Hepatocyte (in vitro differentiated cells): ENCODE data around the gene CD40. TPM values are rescaled to one million over a fixed set of nuclear protein-coding genes. Genes with fewer than 3 reads are reported as not detected.
"Not testable (repeated sequence)": the region's sequence is repeated elsewhere in the genome, so short reads cannot be mapped to it uniquely, and the experiment has no call there.

ENCODE experiments used
- DNase-seq: peaks from one replicate; pipeline ENCODE4 v3.0.0-alpha.2; 2016; ENCODE audit warnings: low spot score
- H2AFZ ChIP-seq: fragments of 200-600 bp; sonication (generic); 2 replicates; pipeline ENCODE4 v1.6.0; 2016; ENCODE audit warnings: antibody characterized with exemption, mild to moderate bottlenecking
- H3K27ac ChIP-seq: fragments of 200-600 bp; sonication (generic); 2 replicates; pipeline ENCODE4 v1.5.1; 2016; ENCODE audit warnings: mild to moderate bottlenecking
- H3K27me3 ChIP-seq: fragments of 200-600 bp; sonication (generic); 2 replicates; pipeline ENCODE4 v1.6.1; 2016
- H3K36me3 ChIP-seq: fragments of 200-600 bp; sonication (generic); replicated peaks from 2 replicates; pipeline ENCODE4 v1.5.1; 2016; ENCODE audit warnings: low read depth; ENCODE audit not compliant: insufficient read depth
- H3K4me1 ChIP-seq: fragments of 200-600 bp; sonication (generic); 2 replicates; pipeline ENCODE4 v1.5.1; 2016; ENCODE audit warnings: mild to moderate bottlenecking, moderate library complexity; ENCODE audit not compliant: insufficient read depth
- H3K4me2 ChIP-seq: fragments of 200-600 bp; sonication (generic); 2 replicates; pipeline ENCODE4 v1.6.0; 2016
- H3K4me3 ChIP-seq: fragments of 200-600 bp; sonication (generic); 2 replicates; pipeline ENCODE4 v1.5.1; 2016; ENCODE audit warnings: mild to moderate bottlenecking
- H3K79me2 ChIP-seq: fragments of 200-600 bp; sonication (generic); 2 replicates; pipeline ENCODE4 v1.6.0; 2017; ENCODE audit warnings: mild to moderate bottlenecking
- H3K9me2 ChIP-seq: fragments of 200-600 bp; sonication (generic); replicated peaks from 2 replicates; pipeline ENCODE4 v1.6.0; 2017; ENCODE audit warnings: mild to moderate bottlenecking; ENCODE audit not compliant: insufficient read depth
- H3K9me3 ChIP-seq: fragments of 200-600 bp; sonication (generic); 2 replicates; pipeline ENCODE4 v1.5.1; 2016; ENCODE audit warnings: low read depth, mild to moderate bottlenecking
- H4K20me1 ChIP-seq: fragments of 200-600 bp; sonication (generic); 2 replicates; pipeline ENCODE4 v1.6.0; 2016; ENCODE audit warnings: mild to moderate bottlenecking; ENCODE audit not compliant: insufficient read depth, poor library complexity, severe bottlenecking
- EZH2 ChIP-seq: fragments of 200-600 bp; sonication (generic); IDR thresholded peaks from 2 replicates; pipeline ENCODE4 v1.6.1; 2016; ENCODE audit warnings: antibody characterized with exemption, mild to moderate bottlenecking, borderline replicate concordance
- EZH2phosphoT487 ChIP-seq: fragments of 200-600 bp; sonication (generic); IDR thresholded peaks from one replicate; pipeline ENCODE4 v1.6.1; 2018; ENCODE audit warnings: antibody characterized with exemption, mild to moderate bottlenecking, low read depth, moderate library complexity; ENCODE audit not compliant: unreplicated experiment, severe bottlenecking
- WGBS: methylation state at CpG from one replicate; pipeline ENCODE4 v1.1.6; 2016; ENCODE audit warnings: low lambda C conversion rate; ENCODE audit errors: missing lambda C conversion rate; 5-methylcytosine and 5-hydroxymethylcytosine counted together
- polyA plus RNA-seq: library from polyadenylated mRNA; unstranded; fragments of >200 nt; fragmentation: Nextera tagmentation; extraction: Ambion mirVana; gene quantifications from 2 replicates; pipeline ENCODE4 v1.2.1, GENCODE V29; 2016
- total RNA-seq: library from RNA; depleted of rRNA; stranded (reverse); fragments of >200 nt; gene quantifications from 2 replicates; pipeline ENCODE4 v1.2.3, GENCODE V29; 2014
- TF ChIP-seq, protein P1 (sequence below): fragments of 200-600 bp; sonication (generic); IDR thresholded peaks from 2 replicates; pipeline ENCODE4 v1.5.1; 2016; ENCODE audit warnings: antibody characterized with exemption, mild to moderate bottlenecking; ENCODE audit not compliant: poor library complexity

The CD40 gene
- total and polyA plus RNA-seq, 2 experiments from 2014 or later: 3.2 to 8.0 TPM

DNA sequence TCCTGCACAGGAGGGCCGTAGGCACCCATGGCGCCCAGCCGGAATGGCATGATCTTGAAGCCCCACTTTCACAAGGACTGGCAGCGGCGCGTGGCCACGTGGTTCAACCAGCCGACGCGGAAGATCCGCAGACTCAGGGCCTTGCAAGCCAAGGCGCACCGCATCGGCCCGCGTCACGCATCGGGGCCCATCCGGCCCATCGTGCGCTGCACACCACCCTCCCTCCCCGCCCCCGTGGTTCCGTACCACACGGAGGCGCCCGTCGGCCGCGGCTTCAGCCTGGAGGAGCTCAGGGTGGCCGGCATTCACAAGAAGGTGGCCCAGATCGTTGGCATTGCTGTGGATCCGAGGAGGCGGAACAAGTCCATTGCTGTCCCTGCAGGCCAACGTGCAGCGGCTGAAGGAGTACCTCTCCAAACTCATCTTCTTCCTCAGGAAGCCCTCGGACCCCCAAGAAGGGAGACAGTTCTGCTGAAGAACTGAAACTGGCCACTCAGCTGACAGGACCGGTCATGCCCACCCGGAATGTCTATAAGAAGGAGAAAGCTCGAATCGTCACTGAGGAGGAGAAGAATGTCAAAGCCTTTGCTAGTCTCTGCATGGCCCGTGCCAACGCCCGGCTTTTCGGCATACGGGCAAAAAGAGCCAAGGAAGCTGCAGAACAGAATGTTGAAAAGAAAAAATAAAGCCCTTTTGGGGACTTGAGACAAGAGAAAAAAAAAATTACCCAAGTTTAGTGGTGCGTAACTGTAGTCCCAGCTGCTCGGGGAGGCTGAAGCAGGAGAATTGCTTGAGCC, 18.4 kb upstream of the CD40 start:
- H3K4me1 ChIP-seq: no peaks in the 10 kb centered on the region
- TF ChIP-seq EZH2 (peak; percentile 46), EZH2phosphoT487 (no peak)
- H3K79me2 ChIP-seq: no peaks in the 10 kb centered on the region
- no peak overlapping the region for H2AFZ ChIP-seq
- no peak overlapping the region for H3K4me3 ChIP-seq
- H3K27me3 ChIP-seq: peaks cover 59% of the 10 kb centered on the region
- no peaks in the 10 kb centered on the region for H3K9me3 ChIP-seq
- no peak overlapping the region for H3K4me2 ChIP-seq
- H3K9me2 ChIP-seq: no peaks in the 10 kb centered on the region
- WGBS: 46% methylated on average over 44 of the region's 48 CpGs
- no peaks in the 10 kb centered on the region for H4K20me1 ChIP-seq
- DNase-seq: no peak
- H3K27ac ChIP-seq: no peak overlapping the region
- no peaks in the 10 kb centered on the region for H3K36me3 ChIP-seq

DNA sequence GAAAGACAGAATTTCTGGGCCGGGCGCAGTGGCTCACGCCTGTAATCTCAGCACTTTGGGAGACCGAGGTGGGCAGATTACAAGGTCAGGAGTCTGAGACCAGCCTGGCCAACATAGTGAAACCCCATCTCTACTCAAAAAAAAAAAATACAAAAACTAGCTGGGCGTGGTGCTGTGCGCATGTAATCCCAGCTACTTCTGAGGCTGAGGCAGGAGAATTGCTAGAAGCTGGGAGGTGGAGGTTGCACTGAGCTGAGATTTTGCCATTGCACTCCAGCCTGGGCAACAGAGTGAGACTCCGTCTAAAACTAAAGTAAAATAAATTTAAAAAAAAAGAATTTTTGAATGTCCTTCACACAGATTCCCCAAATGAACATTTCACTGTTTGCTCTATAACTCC, 17.7 kb upstream of the CD40 start:
- DNase-seq, H4K20me1 ChIP-seq, H3K4me2 ChIP-seq, H3K27ac ChIP-seq, H3K9me3 ChIP-seq, H3K4me1 ChIP-seq, H3K4me3 ChIP-seq, H3K36me3 ChIP-seq, H2AFZ ChIP-seq, H3K9me2 ChIP-seq, H3K79me2 ChIP-seq: not testable (repeated sequence)
- WGBS: 93% methylated on average over 7 of the region's 7 CpGs
- H3K27me3 ChIP-seq: peaks cover 64% of the 10 kb centered on the region

DNA sequence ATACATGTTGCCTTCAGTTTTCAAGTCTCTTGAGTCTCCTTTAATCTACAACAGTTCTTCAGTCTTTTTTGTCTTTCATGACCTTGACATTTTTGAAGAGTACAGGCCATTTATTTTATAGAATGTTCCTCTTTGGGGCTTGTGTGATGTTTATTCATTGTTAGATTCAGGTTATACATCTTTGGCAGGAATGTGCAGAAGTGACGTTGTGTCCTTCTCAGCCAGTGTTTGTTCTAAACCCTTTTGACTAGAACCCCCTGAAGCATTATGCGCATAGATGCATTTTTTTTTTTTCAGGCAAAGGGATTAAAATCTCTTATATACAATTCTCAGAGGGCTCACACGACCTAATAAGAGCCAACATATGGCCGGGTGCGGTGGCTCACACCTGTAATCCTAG, 17.1 kb upstream of the CD40 start:
- Histone ChIP-seq H3K4me3 (no peak overlapping the region), H3K4me1 (no peaks in the 10 kb centered on the region), H3K27me3 (peaks cover 64% of the 10 kb centered on the region), H4K20me1 (no peaks in the 10 kb centered on the region), H2AFZ (no peak overlapping the region), H3K4me2 (no peak overlapping the region), H3K79me2 (no peaks in the 10 kb centered on the region), H3K27ac (no peak overlapping the region), H3K9me3 (no peaks in the 10 kb centered on the region), H3K36me3 (no peaks in the 10 kb centered on the region), H3K9me2 (no peaks in the 10 kb centered on the region)
- no peak for TF ChIP-seq EZH2
- DNase-seq: no peak
- WGBS: 79% methylated on average over 5 of the region's 5 CpGs

DNA sequence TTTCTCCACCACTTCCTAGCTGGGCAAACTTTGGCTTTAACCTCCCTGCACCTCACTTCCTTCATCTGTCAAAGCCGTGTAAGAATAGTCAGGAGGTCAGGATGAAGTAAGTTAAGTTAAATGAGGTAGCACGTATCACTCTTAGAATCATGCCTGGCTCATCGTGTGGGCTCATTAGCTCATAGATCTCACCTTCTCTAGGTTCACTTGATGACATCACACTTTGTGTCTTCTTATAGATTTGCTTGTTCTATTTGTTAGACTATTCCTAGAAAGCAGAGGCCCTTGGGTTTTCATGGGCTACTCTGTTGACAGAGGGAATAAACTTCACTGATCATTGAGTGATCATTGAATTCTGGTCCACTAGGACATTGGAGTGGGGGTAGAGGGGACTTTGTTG, 16.2 kb upstream of the CD40 start:
- H3K9me2 ChIP-seq: no peaks in the 10 kb centered on the region
- DNase-seq: no peak
- no peak overlapping the region for H3K27ac ChIP-seq
- WGBS: 87% methylated on average over 3 of the region's 3 CpGs
- H3K4me2 ChIP-seq: no peak overlapping the region
- no peak overlapping the region for H2AFZ ChIP-seq
- no peak overlapping the region for H3K4me3 ChIP-seq
- H4K20me1 ChIP-seq: no peaks in the 10 kb centered on the region
- TF ChIP-seq EZH2: no peak
- TF ChIP-seq, protein P1, sequence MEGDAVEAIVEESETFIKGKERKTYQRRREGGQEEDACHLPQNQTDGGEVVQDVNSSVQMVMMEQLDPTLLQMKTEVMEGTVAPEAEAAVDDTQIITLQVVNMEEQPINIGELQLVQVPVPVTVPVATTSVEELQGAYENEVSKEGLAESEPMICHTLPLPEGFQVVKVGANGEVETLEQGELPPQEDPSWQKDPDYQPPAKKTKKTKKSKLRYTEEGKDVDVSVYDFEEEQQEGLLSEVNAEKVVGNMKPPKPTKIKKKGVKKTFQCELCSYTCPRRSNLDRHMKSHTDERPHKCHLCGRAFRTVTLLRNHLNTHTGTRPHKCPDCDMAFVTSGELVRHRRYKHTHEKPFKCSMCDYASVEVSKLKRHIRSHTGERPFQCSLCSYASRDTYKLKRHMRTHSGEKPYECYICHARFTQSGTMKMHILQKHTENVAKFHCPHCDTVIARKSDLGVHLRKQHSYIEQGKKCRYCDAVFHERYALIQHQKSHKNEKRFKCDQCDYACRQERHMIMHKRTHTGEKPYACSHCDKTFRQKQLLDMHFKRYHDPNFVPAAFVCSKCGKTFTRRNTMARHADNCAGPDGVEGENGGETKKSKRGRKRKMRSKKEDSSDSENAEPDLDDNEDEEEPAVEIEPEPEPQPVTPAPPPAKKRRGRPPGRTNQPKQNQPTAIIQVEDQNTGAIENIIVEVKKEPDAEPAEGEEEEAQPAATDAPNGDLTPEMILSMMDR: no peak
- no peak for TF ChIP-seq EZH2phosphoT487
- peaks cover 64% of the 10 kb centered on the region for H3K27me3 ChIP-seq
- H3K4me1 ChIP-seq: no peaks in the 10 kb centered on the region
- no peaks in the 10 kb centered on the region for H3K79me2 ChIP-seq
- H3K9me3 ChIP-seq: no peaks in the 10 kb centered on the region
- no peaks in the 10 kb centered on the region for H3K36me3 ChIP-seq

DNA sequence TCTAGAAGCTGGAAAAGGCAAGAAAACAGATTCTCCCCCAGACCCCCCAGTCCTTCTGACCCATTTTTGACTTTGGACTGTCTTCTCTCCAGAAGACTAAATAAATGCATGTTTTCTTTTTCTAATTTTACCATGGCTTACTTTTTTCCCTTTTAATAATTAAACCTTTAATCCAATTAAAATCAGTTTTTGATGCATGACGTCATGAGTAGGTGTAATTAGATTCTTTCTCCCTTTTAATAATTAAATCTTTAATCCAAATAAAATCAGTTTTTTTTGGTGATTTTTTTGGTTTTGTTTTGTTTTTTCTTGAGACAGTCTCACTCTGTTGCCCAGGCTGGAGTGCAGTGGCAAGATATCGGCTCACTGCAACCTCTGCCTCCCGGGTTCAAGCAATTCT, 15.2 kb upstream of the CD40 start:
- Histone ChIP-seq H3K27me3 (peaks cover 57% of the 10 kb centered on the region), H4K20me1 (no peaks in the 10 kb centered on the region), H3K36me3 (no peaks in the 10 kb centered on the region), H3K4me3 (no peak overlapping the region), H3K27ac (no peak overlapping the region), H3K9me2 (no peaks in the 10 kb centered on the region), H3K9me3 (no peaks in the 10 kb centered on the region), H3K4me2 (no peak overlapping the region), H3K79me2 (no peaks in the 10 kb centered on the region), H2AFZ (no peak overlapping the region), H3K4me1 (no peaks in the 10 kb centered on the region)
- DNase-seq: no peak
- WGBS: 79% methylated on average over 3 of the region's 3 CpGs
- TF ChIP-seq EZH2 (no peak), EZH2phosphoT487 (no peak)
- TF ChIP-seq, protein P1: no peak
